Adrenal gland (tissue), 12 donors: ENCODE data around the gene OR10A5. TPM values are rescaled to one million over a fixed set of nuclear protein-coding genes. Genes with fewer than 3 reads are reported as not detected.

Experiments used
- DNase-seq, 7 donors: peaks; one replicate each; pipeline ENCODE4 v3.0.0-alpha.2; 2019 to 2020
- H3K27ac ChIP-seq, 5 donors: fragments of 200-600 bp; sonication (generic) in 4 of 5; 1 replicate in 3 of 5; 2 replicates in 2 of 5; pipeline versions ENCODE4 v1.5.1 to v1.8.0; 2016 to 2020; ENCODE audit warnings: mild to moderate bottlenecking in 1 of 5
- H3K27me3 ChIP-seq: fragments of 200-600 bp; 2 replicates; pipeline ENCODE4 v1.8.0; 2021
- H3K36me3 ChIP-seq, 2 donors: fragments of 200-600 bp; replicated peaks in 1 of 2; 1 replicate in 1 of 2; 2 replicates in 1 of 2; pipeline versions ENCODE4 v1.5.1 to v1.8.0; 2018 to 2022
- H3K4me1 ChIP-seq, 2 donors: fragments of 200-600 bp; replicated peaks in 1 of 2; 1 replicate in 1 of 2; 2 replicates in 1 of 2; pipeline versions ENCODE4 v1.5.1 to v1.8.0; 2018 to 2021
- H3K4me3 ChIP-seq, 4 donors: fragments of 200-600 bp; sonication (generic) in 3 of 4; one replicate each; pipeline ENCODE4 v1.5.1; 2016 to 2018
- H3K9me3 ChIP-seq, 3 donors: fragments of 200-600 bp; sonication (generic) in 1 of 3; replicated peaks in 1 of 3; 1 replicate in 2 of 3; 2 replicates in 1 of 3; pipeline versions ENCODE4 v1.5.1 to v1.8.0; 2016 to 2021
- CTCF ChIP-seq, 6 experiments: fragments of 450-650 bp in 4 of 6; fragments of 200-600 bp in 2 of 6; sonication (generic) in 1 of 6; IDR thresholded peaks; 1 replicate in 5 of 6; 2 replicates in 1 of 6; pipeline versions ENCODE4 v1.5.1 to v1.8.0; 2016 to 2021; ENCODE audit warnings: antibody characterized with exemption in 6 of 6, mild to moderate bottlenecking in 2 of 6, moderate library complexity in 1 of 6
- POLR2A ChIP-seq, 2 donors: fragments of 450-650 bp; IDR thresholded peaks; one replicate each; pipeline ENCODE4 v1.6.1; 2017; ENCODE audit warnings: antibody characterized with exemption in 2 of 2, mild to moderate bottlenecking in 2 of 2, moderate library complexity in 1 of 2
- intact Hi-C, 2 donors: fragments of 100-400 bp; cut with DNase I; formaldehyde crosslinking; loops; one replicate each; pipeline versions ENCODE4 v1.14.1 to v1.15.0; 2022 to 2023
- polyA plus RNA-seq, 3 donors: library from polyadenylated mRNA; stranded (reverse); fragments of 200-250 nt in 2 of 3; fragments of 350-450 nt in 1 of 3; fragmentation: Illumina TruSeq in 1 of 3; extraction: RNeasy Lipid Tissue Mini Kit (QIAGEN cat#74804) in 1 of 3; gene quantifications; one replicate each; pipeline ENCODE4 v1.2.3, GENCODE V29; 2013 to 2014
- total RNA-seq, 9 donors: library from RNA; depleted of rRNA in 4 of 9; stranded (reverse); fragments of >200 nt in 4 of 9; fragments of 120-200 nt in 1 of 9; fragmentation: NEBNext Ultra II Directional in 1 of 9; extraction: Animal tissue kit (Norgen Biotek cat#: 25700) in 1 of 9; gene quantifications; one replicate each; pipeline versions ENCODE4 v1.1.0 to v1.2.4, GENCODE V29; 2013 to 2023
- donor health status: healthy with polysubstance abuse.
- donor health status: Bipolar disorder and iron deficiency.
- donor health status: DM: yes; HTN: yes; CAD: no.
- donor health status: DM: no; HTN: no; CAD: no.
- donor health status: DM: no; HTN: no; CAD: no.
- donor health status: DM: yes; HTN: yes; CAD: no.

Gene OR10A5
- total and polyA plus RNA-seq, 12 donors = not detected

- Histone ChIP-seq H3K36me3 (no peaks in the 10 kb centered on the region), H3K9me3 (no peaks in the 10 kb centered on the region), H3K27me3 (peaks cover 4% of the 10 kb centered on the region), H3K4me1 (no peaks in the 10 kb centered on the region), H3K4me3 (no peak overlapping the region), H3K27ac (no peak overlapping the region)
- no peak for TF ChIP-seq POLR2A (IDR thresholded peaks at IDR 0.05)
- no peak for TF ChIP-seq CTCF (IDR thresholded peaks at IDR 0.05)
- intact Hi-C loops = no loop called here
- no peak for DNase-seq
Observed at GRCh38 chr11:6895010-6895409, 49.5 kb downstream of the OR10A5 start.

Other genes starting within 250 kb of the OR10A5 start
- 10 to 100 TPM in 8 of 9 donors, 1 to 10 TPM in 1; 9.4 to 27.5 (median 20.0) TPM for gene RRP8, start 242.1 kb upstream of the OR10A5 start, total RNA-seq
- 10 to 100 TPM; 24.2 to 34.8 (median 33.5) TPM for gene RRP8, start 242.1 kb upstream of the OR10A5 start, polyA plus RNA-seq
- gene ILK, start 241.9 kb upstream of the OR10A5 start, total RNA-seq = 100 to 1,000 TPM in 8 of 9 donors, 10 to 100 TPM in 1; 99.1 to 191 (median 153) TPM
- 100 to 1,000 TPM; 117 to 177 (median 162) TPM for gene ILK, start 241.9 kb upstream of the OR10A5 start, polyA plus RNA-seq
- 100 to 1,000 TPM in 8 of 9 donors, 10 to 100 TPM in 1; 69.7 to 290 (median 174) TPM for gene TAF10, start 233.5 kb upstream of the OR10A5 start, total RNA-seq
- 100 to 1,000 TPM; 280 to 389 (median 310) TPM for gene TAF10, start 233.5 kb upstream of the OR10A5 start, polyA plus RNA-seq
- gene TPP1, start 226.3 kb upstream of the OR10A5 start, total RNA-seq = 100 to 1,000 TPM in 8 of 9 donors, 10 to 100 TPM in 1; 53.2 to 464 (median 335) TPM
- 100 to 1,000 TPM in 1 of 3 donors, 10 to 100 TPM in 2; 84.2 to 371 (median 96.9) TPM for gene TPP1, start 226.3 kb upstream of the OR10A5 start, polyA plus RNA-seq
- gene DCHS1, start 189.9 kb upstream of the OR10A5 start, total RNA-seq = 10 to 100 TPM in 6 of 9 donors, 1 to 10 TPM in 3; 4.3 to 15.3 (median 11.5) TPM
- gene DCHS1, start 189.9 kb upstream of the OR10A5 start, polyA plus RNA-seq = 10 to 100 TPM in 1 of 3 donors, 1 to 10 TPM in 2; 1.3 to 12.1 (median 5.0) TPM
- gene MRPL17, start 162.3 kb upstream of the OR10A5 start, total RNA-seq = 100 to 1,000 TPM in 3 of 9 donors, 10 to 100 TPM in 6; 51.2 to 532 (median 79.8) TPM
- 100 to 1,000 TPM in 1 of 3 donors, 10 to 100 TPM in 2; 77.8 to 141 (median 97.9) TPM for gene MRPL17, start 162.3 kb upstream of the OR10A5 start, polyA plus RNA-seq
- under 1 TPM in 4 of 9 donors, not detected in 5; 0.14 to 0.64 (median 0.26) TPM for gene OR2AG2, start 73.7 kb upstream of the OR10A5 start, total RNA-seq
- under 1 TPM in 1 of 3 donors, not detected in 2; 0.27 TPM for gene OR2AG2, start 73.7 kb upstream of the OR10A5 start, polyA plus RNA-seq
- gene OR2AG1, start 62.7 kb upstream of the OR10A5 start, total RNA-seq = not detected
- gene OR2AG1, start 62.7 kb upstream of the OR10A5 start, polyA plus RNA-seq = not detected
- under 1 TPM in 5 of 9 donors, not detected in 4; 0.07 to 0.39 (median 0.13) TPM for gene OR6A2, start 46.0 kb upstream of the OR10A5 start, total RNA-seq
- gene OR6A2, start 46.0 kb upstream of the OR10A5 start, polyA plus RNA-seq = not detected
- gene OR10A2, start 17.4 kb downstream of the OR10A5 start, total RNA-seq = not detected
- gene OR10A2, start 17.4 kb downstream of the OR10A5 start, polyA plus RNA-seq = not detected
- gene OR10A4, start 30.9 kb downstream of the OR10A5 start, total RNA-seq = not detected
- not detected for gene OR10A4, start 30.9 kb downstream of the OR10A5 start, polyA plus RNA-seq
- under 1 TPM in 3 of 9 donors, not detected in 6; 0.11 to 0.34 (median 0.28) TPM for gene OR2D2, start 46.8 kb downstream of the OR10A5 start, total RNA-seq
- not detected for gene OR2D2, start 46.8 kb downstream of the OR10A5 start, polyA plus RNA-seq
- gene OR2D3, start 75.3 kb downstream of the OR10A5 start, total RNA-seq = not detected
- not detected for gene OR2D3, start 75.3 kb downstream of the OR10A5 start, polyA plus RNA-seq
- 1 to 10 TPM in 6 of 9 donors, under 1 TPM in 3; 0.51 to 2.6 (median 1.8) TPM for gene ZNF215, start 80.7 kb downstream of the OR10A5 start, total RNA-seq
- 1 to 10 TPM in 1 of 3 donors, under 1 TPM in 2; 0.34 to 2.6 (median 0.64) TPM for gene ZNF215, start 80.7 kb downstream of the OR10A5 start, polyA plus RNA-seq
- gene ZNF214, start 174.7 kb downstream of the OR10A5 start, total RNA-seq = 10 to 100 TPM in 1 of 9 donors, 1 to 10 TPM in 7, under 1 TPM in 1; 0.96 to 14.2 (median 1.8) TPM
- gene ZNF214, start 174.7 kb downstream of the OR10A5 start, polyA plus RNA-seq = 1 to 10 TPM in 1 of 3 donors, under 1 TPM in 2; 0.48 to 2.3 (median 0.71) TPM
- under 1 TPM in 3 of 9 donors, not detected in 6; 0.11 TPM for gene NLRP14, start 174.8 kb downstream of the OR10A5 start, total RNA-seq
- under 1 TPM in 1 of 3 donors, not detected in 2; 0.05 TPM for gene NLRP14, start 174.8 kb downstream of the OR10A5 start, polyA plus RNA-seq
- under 1 TPM in 1 of 9 donors, not detected in 8; 0.06 TPM for gene RBMXL2, start 243.3 kb downstream of the OR10A5 start, total RNA-seq
- gene RBMXL2, start 243.3 kb downstream of the OR10A5 start, polyA plus RNA-seq = under 1 TPM in 1 of 3 donors, not detected in 2; 0.03 TPM